Stimulated activated CD8-positive, alpha-beta memory T cell treated with anti-CD3 and anti-CD28 coated beads, Interleukin-4, amount 100 ng/mL, for 4 hours (primary cell): ENCODE results near the gene KDM5B.
A peak's percentile ranks its signal among the peaks of the same experiment; 100 is the strongest.
"Not testable (repeated sequence)": the region's sequence is repeated elsewhere in the genome, so short reads cannot be mapped to it uniquely, and the experiment has no call there.

Experiments
- DNase-seq, 2 donors: peaks; one replicate each; pipeline ENCODE4 v3.0.0-alpha.2; 2020; ENCODE audit warnings: low read depth in 2 of 2, low spot score in 1 of 2

The KDM5B gene

GRCh38 chr1:202807926-202808757 is at the start of gene KDM5B:
KDM5B (minus strand) TSS chr1:202808421; CDS start chr1:202808305, 116 bp downstream.
- DNase-seq = peak; percentile 38 to 61

- DNase-seq = no peak
Measured at GRCh38 chr1:202857136-202857610, 49.0 kb upstream of the KDM5B start.

- no peak for DNase-seq
Measured at GRCh38 chr1:202856014-202856413, 47.8 kb upstream of the KDM5B start.

- no peak for DNase-seq
Measured at GRCh38 chr1:202854787-202855186, 46.6 kb upstream of the KDM5B start.

- DNase-seq = no peak
Measured at GRCh38 chr1:202852163-202852904, 44.1 kb upstream of the KDM5B start.

GRCh38 chr1:202850593-202851362 is 42.6 kb upstream of the KDM5B start:
- no peak for DNase-seq

- no peak for DNase-seq
Measured at GRCh38 chr1:202848191-202848542, 39.9 kb upstream of the KDM5B start.

GRCh38 chr1:202844935-202845334 is 36.7 kb upstream of the KDM5B start:
- no peak for DNase-seq

GRCh38 chr1:202844259-202844658 is 36.0 kb upstream of the KDM5B start:
- no peak for DNase-seq

GRCh38 chr1:202843081-202843480 is 34.9 kb upstream of the KDM5B start:
- DNase-seq = no peak

GRCh38 chr1:202837746-202838262 is 29.6 kb upstream of the KDM5B start:
- no peak for DNase-seq

- no peak for DNase-seq
Measured at GRCh38 chr1:202836623-202837403, 28.6 kb upstream of the KDM5B start.

GRCh38 chr1:202835548-202836072 is 27.4 kb upstream of the KDM5B start:
- DNase-seq = no peak

GRCh38 chr1:202834771-202835547 is 26.7 kb upstream of the KDM5B start:
- DNase-seq = no peak

- no peak for DNase-seq
Measured at GRCh38 chr1:202831906-202832305, 23.7 kb upstream of the KDM5B start.

GRCh38 chr1:202829223-202829622 is 21.0 kb upstream of the KDM5B start:
- DNase-seq = not testable (repeated sequence)

GRCh38 chr1:202825748-202826147 is 17.5 kb upstream of the KDM5B start:
- DNase-seq = no peak

GRCh38 chr1:202821467-202821866 is 13.2 kb upstream of the KDM5B start:
- no peak for DNase-seq

- DNase-seq = no peak
Measured at GRCh38 chr1:202818819-202819218, 10.6 kb upstream of the KDM5B start.
